GM23338 (cell line): ENCODE data around the gene CHRNA3. TPM values are rescaled to one million over a fixed set of nuclear protein-coding genes. Genes with fewer than 3 reads are reported as not detected.

Source experiments
- ATAC-seq: fragments of 200-7000 bp; cut with Tn5 transposase; 3 replicates; pipeline ENCODE4 v1.9.1; 2020
- DNase-seq: peaks from one replicate; pipeline ENCODE4 v3.0.0-alpha.2; 2015; ENCODE audit warnings: low spot score
- H2AFZ ChIP-seq: fragments of 200-600 bp; sonication (generic); 2 replicates; pipeline ENCODE4 v1.8.0; 2016; ENCODE audit warnings: antibody characterized with exemption, mild to moderate bottlenecking, moderate library complexity
- H3F3A ChIP-seq: fragments of 200-600 bp; sonication (generic); replicated peaks from 2 replicates; pipeline ENCODE4 v1.8.0; 2017; ENCODE audit warnings: antibody characterized with exemption, mixed run types, low read depth
- H3K27ac ChIP-seq: fragments of 200-600 bp; sonication (generic); 2 replicates; pipeline ENCODE4 v1.6.1; 2016; ENCODE audit warnings: low read depth
- H3K27me3 ChIP-seq: fragments of 200-600 bp; sonication (generic); 2 replicates; pipeline ENCODE4 v1.8.0; 2016; ENCODE audit warnings: mild to moderate bottlenecking, mixed run types, moderate library complexity; ENCODE audit not compliant: insufficient read depth
- H3K36me3 ChIP-seq: fragments of 200-600 bp; sonication (generic); 2 replicates; pipeline ENCODE4 v1.8.0; 2016; ENCODE audit warnings: mild to moderate bottlenecking; ENCODE audit not compliant: insufficient read depth
- H3K4me1 ChIP-seq: fragments of 200-600 bp; sonication (generic); 2 replicates; pipeline ENCODE4 v1.8.0; 2016; ENCODE audit warnings: mild to moderate bottlenecking, moderate library complexity; ENCODE audit not compliant: insufficient read depth
- H3K4me2 ChIP-seq: fragments of 200-600 bp; sonication (generic); 2 replicates; pipeline ENCODE4 v1.7.1; 2017; ENCODE audit warnings: mixed run types
- H3K4me3 ChIP-seq: fragments of 200-600 bp; sonication (generic); 2 replicates; pipeline ENCODE4 v1.6.1; 2016; ENCODE audit warnings: mixed run types
- H3K79me2 ChIP-seq: fragments of 200-600 bp; sonication (generic); replicated peaks from 2 replicates; pipeline ENCODE4 v1.8.0; 2017; ENCODE audit warnings: mild to moderate bottlenecking; ENCODE audit not compliant: insufficient read depth
- H3K9me2 ChIP-seq: fragments of 200-600 bp; sonication (generic); 2 replicates; pipeline ENCODE4 v1.8.0; 2017; ENCODE audit not compliant: insufficient read depth
- H4K20me1 ChIP-seq: fragments of 200-600 bp; sonication (generic); replicated peaks from 2 replicates; pipeline ENCODE4 v1.8.0; 2017; ENCODE audit warnings: mild to moderate bottlenecking; ENCODE audit not compliant: insufficient read depth
- H3K27ac Mint-ChIP-seq: 2 replicates; pipeline ENCODE4 v1.8.0; 2020; ENCODE audit warnings: inconsistent platforms, mild to moderate bottlenecking, moderate library complexity, mixed read lengths
- H3K27me3 Mint-ChIP-seq: 3 replicates; pipeline ENCODE4 v1.8.0; 2022; ENCODE audit warnings: low read depth, mild to moderate bottlenecking, moderate library complexity, mixed read lengths, inconsistent platforms; ENCODE audit not compliant: insufficient read depth, poor library complexity
- H3K36me3 Mint-ChIP-seq: 3 replicates; pipeline ENCODE4 v1.8.0; 2021; ENCODE audit warnings: low read depth, mild to moderate bottlenecking, inconsistent platforms, moderate library complexity, mixed read lengths
- H3K4me1 Mint-ChIP-seq: 3 replicates; pipeline ENCODE4 v1.8.0; 2020; ENCODE audit warnings: mild to moderate bottlenecking, inconsistent platforms, mixed read lengths
- H3K4me3 Mint-ChIP-seq: 3 replicates; pipeline ENCODE4 v1.8.0; 2021; ENCODE audit warnings: moderate library complexity, mild to moderate bottlenecking, inconsistent platforms, mixed read lengths
- H3K9me3 Mint-ChIP-seq: 3 replicates; pipeline ENCODE4 v1.8.0; 2020; ENCODE audit warnings: moderate library complexity, mild to moderate bottlenecking, inconsistent platforms, mixed read lengths
- CREB1 ChIP-seq: fragments of 250-450 bp; sonication (Bioruptor Pico); IDR thresholded peaks from 2 replicates; pipeline ENCODE4 v1.5.0; 2020; ENCODE audit warnings: low read depth, mild to moderate bottlenecking, moderate library complexity
- EZH2phosphoT487 ChIP-seq: fragments of 200-600 bp; sonication (generic); IDR thresholded peaks from one replicate; pipeline ENCODE4 v1.8.1; 2018; ENCODE audit warnings: antibody characterized with exemption; ENCODE audit not compliant: unreplicated experiment
- JUNB ChIP-seq: IDR thresholded peaks from one replicate; pipeline ENCODE4 v1.6.1; 2016; ENCODE audit warnings: antibody characterized with exemption; ENCODE audit not compliant: unreplicated experiment
- STAT1 ChIP-seq: IDR thresholded peaks from one replicate; pipeline ENCODE4 v1.6.1; 2016; ENCODE audit warnings: antibody characterized with exemption; ENCODE audit not compliant: unreplicated experiment
- ZNF114 ChIP-seq: fragments of 250-450 bp; sonication (Bioruptor Pico); IDR thresholded peaks from 2 replicates; pipeline ENCODE4 v1.5.0; 2020; ENCODE audit warnings: mild to moderate bottlenecking, moderate library complexity
- ZNF331 ChIP-seq: fragments of 250-450 bp; sonication (Bioruptor Pico); IDR thresholded peaks from 2 replicates; pipeline ENCODE4 v1.5.0; 2020; ENCODE audit warnings: low read depth, mild to moderate bottlenecking, moderate library complexity
- polyA plus RNA-seq: library from polyadenylated mRNA; unstranded; fragments of >200 nt; fragmentation: Nextera tagmentation; extraction: Ambion mirVana; gene quantifications from 2 replicates; pipeline ENCODE4 v1.2.1, GENCODE V29; 2016
- total RNA-seq: library from RNA; depleted of rRNA; stranded (reverse); fragments of >200 nt; shearing (Covaris generic); gene quantifications from 2 replicates; pipeline ENCODE4 v1.2.3, GENCODE V29; 2014
- TF ChIP-seq, protein P1 (sequence below): IDR thresholded peaks from 2 replicates; pipeline ENCODE4 v1.6.1; 2016; ENCODE audit warnings: antibody characterized with exemption
- TF ChIP-seq, protein P2 (sequence below): IDR thresholded peaks from one replicate; pipeline ENCODE4 v1.6.1; 2018; ENCODE audit warnings: antibody characterized with exemption; ENCODE audit not compliant: unreplicated experiment
- TF ChIP-seq, protein P3 (sequence below), 2 experiments: fragments of 200-600 bp in 1 of 2; sonication (generic) in 1 of 2; conservative IDR thresholded peaks; 2 replicates each; pipeline versions ENCODE4 v1.5.1 to v1.6.1; 2016 to 2017; ENCODE audit warnings: antibody characterized with exemption in 2 of 2, low read depth in 2 of 2, mild to moderate bottlenecking in 2 of 2, moderate library complexity in 1 of 2
- TF ChIP-seq, protein P4 (sequence below): fragments of 250-450 bp; sonication (Bioruptor Pico); IDR thresholded peaks from 2 replicates; pipeline ENCODE4 v1.5.0; 2020; ENCODE audit warnings: mild to moderate bottlenecking, moderate library complexity

The CHRNA3 gene
- total and polyA plus RNA-seq, 2 experiments from 2014 or later: 2.9 to 3.5 TPM

DNA sequence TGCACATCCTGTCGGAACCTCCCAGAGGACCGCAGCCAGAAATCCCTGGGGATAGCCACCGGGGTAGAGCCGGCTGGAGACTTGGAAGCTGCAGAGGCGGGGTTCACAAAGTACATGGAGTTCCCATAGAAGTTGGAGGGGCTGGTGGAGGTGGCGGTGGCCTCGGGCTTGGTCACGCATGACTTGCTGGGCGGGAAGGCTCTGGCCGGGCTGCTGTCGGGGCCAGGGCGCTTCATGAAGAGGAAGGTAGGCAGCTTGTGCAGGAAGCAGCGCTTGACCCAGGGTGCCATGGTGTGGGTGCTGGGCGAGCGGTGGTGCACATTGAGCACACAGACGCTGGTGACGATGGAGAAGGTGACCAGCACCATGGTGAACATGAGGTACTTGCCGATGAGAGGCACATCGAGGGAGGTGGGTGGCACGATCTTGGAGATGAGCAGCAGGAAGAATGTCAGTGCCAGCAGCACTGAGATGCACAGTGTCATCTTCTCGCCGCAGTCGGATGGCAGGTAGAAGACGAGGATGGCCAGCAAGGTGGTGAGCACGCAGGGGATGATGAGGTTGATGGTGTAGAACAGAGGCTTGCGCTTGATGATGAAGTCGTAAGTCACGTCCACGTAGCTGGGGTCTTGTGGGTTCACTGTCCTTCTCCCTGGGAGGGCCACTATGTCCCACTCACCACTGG lies 8.4 kb upstream of the CHRNA3 start (continued):
- TF ChIP-seq EZH2phosphoT487 (no peak), STAT1 (no peak), JUNB (no peak), ZNF331 (CRISPR knock-in tag) (no peak)
- TF ChIP-seq, protein P1, sequence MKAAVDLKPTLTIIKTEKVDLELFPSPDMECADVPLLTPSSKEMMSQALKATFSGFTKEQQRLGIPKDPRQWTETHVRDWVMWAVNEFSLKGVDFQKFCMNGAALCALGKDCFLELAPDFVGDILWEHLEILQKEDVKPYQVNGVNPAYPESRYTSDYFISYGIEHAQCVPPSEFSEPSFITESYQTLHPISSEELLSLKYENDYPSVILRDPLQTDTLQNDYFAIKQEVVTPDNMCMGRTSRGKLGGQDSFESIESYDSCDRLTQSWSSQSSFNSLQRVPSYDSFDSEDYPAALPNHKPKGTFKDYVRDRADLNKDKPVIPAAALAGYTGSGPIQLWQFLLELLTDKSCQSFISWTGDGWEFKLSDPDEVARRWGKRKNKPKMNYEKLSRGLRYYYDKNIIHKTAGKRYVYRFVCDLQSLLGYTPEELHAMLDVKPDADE: no peak
- TF ChIP-seq, protein P2, sequence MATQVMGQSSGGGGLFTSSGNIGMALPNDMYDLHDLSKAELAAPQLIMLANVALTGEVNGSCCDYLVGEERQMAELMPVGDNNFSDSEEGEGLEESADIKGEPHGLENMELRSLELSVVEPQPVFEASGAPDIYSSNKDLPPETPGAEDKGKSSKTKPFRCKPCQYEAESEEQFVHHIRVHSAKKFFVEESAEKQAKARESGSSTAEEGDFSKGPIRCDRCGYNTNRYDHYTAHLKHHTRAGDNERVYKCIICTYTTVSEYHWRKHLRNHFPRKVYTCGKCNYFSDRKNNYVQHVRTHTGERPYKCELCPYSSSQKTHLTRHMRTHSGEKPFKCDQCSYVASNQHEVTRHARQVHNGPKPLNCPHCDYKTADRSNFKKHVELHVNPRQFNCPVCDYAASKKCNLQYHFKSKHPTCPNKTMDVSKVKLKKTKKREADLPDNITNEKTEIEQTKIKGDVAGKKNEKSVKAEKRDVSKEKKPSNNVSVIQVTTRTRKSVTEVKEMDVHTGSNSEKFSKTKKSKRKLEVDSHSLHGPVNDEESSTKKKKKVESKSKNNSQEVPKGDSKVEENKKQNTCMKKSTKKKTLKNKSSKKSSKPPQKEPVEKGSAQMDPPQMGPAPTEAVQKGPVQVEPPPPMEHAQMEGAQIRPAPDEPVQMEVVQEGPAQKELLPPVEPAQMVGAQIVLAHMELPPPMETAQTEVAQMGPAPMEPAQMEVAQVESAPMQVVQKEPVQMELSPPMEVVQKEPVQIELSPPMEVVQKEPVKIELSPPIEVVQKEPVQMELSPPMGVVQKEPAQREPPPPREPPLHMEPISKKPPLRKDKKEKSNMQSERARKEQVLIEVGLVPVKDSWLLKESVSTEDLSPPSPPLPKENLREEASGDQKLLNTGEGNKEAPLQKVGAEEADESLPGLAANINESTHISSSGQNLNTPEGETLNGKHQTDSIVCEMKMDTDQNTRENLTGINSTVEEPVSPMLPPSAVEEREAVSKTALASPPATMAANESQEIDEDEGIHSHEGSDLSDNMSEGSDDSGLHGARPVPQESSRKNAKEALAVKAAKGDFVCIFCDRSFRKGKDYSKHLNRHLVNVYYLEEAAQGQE: no peak
- TF ChIP-seq, protein P3, sequence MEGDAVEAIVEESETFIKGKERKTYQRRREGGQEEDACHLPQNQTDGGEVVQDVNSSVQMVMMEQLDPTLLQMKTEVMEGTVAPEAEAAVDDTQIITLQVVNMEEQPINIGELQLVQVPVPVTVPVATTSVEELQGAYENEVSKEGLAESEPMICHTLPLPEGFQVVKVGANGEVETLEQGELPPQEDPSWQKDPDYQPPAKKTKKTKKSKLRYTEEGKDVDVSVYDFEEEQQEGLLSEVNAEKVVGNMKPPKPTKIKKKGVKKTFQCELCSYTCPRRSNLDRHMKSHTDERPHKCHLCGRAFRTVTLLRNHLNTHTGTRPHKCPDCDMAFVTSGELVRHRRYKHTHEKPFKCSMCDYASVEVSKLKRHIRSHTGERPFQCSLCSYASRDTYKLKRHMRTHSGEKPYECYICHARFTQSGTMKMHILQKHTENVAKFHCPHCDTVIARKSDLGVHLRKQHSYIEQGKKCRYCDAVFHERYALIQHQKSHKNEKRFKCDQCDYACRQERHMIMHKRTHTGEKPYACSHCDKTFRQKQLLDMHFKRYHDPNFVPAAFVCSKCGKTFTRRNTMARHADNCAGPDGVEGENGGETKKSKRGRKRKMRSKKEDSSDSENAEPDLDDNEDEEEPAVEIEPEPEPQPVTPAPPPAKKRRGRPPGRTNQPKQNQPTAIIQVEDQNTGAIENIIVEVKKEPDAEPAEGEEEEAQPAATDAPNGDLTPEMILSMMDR (conservative IDR thresholded peaks at IDR 0.05; ENCODE audit: low read depth in 2 of 2): no peak

DNA sequence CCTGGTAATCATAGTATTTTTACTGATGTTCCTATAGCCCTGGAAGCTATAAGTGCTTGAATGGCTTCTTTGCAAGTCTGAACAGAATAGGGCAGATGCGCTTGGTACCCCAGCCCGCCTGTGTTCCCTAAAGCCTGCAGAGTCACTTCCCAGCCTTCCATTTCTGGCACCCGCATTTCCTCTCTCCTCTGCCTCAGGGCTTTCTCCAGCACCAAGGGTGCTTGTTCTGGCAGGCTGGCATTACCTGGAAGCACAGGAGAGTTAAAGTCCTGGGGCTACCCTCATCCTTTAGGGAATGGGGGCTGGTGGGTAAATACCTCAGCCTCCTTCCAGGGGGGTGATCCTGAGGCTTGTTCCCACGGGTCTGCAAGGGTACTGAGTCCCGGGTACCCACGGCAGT lies 7.4 kb upstream of the CHRNA3 start:
- H3K27ac Mint-ChIP-seq: no peak overlapping the region
- H3K36me3 ChIP-seq: no peaks in the 10 kb centered on the region
- no peak overlapping the region for H3K4me3 ChIP-seq
- H3K4me3 Mint-ChIP-seq: no peak overlapping the region
- H3K79me2 ChIP-seq: no peaks in the 10 kb centered on the region
- no peak for DNase-seq
- H3K9me2 ChIP-seq: no peaks in the 10 kb centered on the region
- no peaks in the 10 kb centered on the region; the same call in 1 of the 2 replicates for H3K27me3 ChIP-seq
- no peaks in the 10 kb centered on the region for H3K27me3 Mint-ChIP-seq
- H3K36me3 Mint-ChIP-seq: peaks cover under 1% of the 10 kb centered on the region; the same call in 2 of the 3 replicates
- H3K4me2 ChIP-seq: no peak overlapping the region
- H3K4me1 ChIP-seq: no peaks in the 10 kb centered on the region
- no peaks in the 10 kb centered on the region; the same call in 2 of the 3 replicates for H3K9me3 Mint-ChIP-seq
- ATAC-seq: no peak
- no peak overlapping the region for H3K27ac ChIP-seq
- H4K20me1 ChIP-seq: no peaks in the 10 kb centered on the region
- H3K4me1 Mint-ChIP-seq: no peaks in the 10 kb centered on the region; the same call in 2 of the 3 replicates
- H2AFZ ChIP-seq: no peak overlapping the region
- H3F3A ChIP-seq: no peaks in the 10 kb centered on the region
- TF ChIP-seq CREB1 (CRISPR knock-in tag) (no peak), ZNF114 (no peak), EZH2phosphoT487 (no peak), STAT1 (no peak)
- TF ChIP-seq, protein P1: no peak
- TF ChIP-seq, protein P4, sequence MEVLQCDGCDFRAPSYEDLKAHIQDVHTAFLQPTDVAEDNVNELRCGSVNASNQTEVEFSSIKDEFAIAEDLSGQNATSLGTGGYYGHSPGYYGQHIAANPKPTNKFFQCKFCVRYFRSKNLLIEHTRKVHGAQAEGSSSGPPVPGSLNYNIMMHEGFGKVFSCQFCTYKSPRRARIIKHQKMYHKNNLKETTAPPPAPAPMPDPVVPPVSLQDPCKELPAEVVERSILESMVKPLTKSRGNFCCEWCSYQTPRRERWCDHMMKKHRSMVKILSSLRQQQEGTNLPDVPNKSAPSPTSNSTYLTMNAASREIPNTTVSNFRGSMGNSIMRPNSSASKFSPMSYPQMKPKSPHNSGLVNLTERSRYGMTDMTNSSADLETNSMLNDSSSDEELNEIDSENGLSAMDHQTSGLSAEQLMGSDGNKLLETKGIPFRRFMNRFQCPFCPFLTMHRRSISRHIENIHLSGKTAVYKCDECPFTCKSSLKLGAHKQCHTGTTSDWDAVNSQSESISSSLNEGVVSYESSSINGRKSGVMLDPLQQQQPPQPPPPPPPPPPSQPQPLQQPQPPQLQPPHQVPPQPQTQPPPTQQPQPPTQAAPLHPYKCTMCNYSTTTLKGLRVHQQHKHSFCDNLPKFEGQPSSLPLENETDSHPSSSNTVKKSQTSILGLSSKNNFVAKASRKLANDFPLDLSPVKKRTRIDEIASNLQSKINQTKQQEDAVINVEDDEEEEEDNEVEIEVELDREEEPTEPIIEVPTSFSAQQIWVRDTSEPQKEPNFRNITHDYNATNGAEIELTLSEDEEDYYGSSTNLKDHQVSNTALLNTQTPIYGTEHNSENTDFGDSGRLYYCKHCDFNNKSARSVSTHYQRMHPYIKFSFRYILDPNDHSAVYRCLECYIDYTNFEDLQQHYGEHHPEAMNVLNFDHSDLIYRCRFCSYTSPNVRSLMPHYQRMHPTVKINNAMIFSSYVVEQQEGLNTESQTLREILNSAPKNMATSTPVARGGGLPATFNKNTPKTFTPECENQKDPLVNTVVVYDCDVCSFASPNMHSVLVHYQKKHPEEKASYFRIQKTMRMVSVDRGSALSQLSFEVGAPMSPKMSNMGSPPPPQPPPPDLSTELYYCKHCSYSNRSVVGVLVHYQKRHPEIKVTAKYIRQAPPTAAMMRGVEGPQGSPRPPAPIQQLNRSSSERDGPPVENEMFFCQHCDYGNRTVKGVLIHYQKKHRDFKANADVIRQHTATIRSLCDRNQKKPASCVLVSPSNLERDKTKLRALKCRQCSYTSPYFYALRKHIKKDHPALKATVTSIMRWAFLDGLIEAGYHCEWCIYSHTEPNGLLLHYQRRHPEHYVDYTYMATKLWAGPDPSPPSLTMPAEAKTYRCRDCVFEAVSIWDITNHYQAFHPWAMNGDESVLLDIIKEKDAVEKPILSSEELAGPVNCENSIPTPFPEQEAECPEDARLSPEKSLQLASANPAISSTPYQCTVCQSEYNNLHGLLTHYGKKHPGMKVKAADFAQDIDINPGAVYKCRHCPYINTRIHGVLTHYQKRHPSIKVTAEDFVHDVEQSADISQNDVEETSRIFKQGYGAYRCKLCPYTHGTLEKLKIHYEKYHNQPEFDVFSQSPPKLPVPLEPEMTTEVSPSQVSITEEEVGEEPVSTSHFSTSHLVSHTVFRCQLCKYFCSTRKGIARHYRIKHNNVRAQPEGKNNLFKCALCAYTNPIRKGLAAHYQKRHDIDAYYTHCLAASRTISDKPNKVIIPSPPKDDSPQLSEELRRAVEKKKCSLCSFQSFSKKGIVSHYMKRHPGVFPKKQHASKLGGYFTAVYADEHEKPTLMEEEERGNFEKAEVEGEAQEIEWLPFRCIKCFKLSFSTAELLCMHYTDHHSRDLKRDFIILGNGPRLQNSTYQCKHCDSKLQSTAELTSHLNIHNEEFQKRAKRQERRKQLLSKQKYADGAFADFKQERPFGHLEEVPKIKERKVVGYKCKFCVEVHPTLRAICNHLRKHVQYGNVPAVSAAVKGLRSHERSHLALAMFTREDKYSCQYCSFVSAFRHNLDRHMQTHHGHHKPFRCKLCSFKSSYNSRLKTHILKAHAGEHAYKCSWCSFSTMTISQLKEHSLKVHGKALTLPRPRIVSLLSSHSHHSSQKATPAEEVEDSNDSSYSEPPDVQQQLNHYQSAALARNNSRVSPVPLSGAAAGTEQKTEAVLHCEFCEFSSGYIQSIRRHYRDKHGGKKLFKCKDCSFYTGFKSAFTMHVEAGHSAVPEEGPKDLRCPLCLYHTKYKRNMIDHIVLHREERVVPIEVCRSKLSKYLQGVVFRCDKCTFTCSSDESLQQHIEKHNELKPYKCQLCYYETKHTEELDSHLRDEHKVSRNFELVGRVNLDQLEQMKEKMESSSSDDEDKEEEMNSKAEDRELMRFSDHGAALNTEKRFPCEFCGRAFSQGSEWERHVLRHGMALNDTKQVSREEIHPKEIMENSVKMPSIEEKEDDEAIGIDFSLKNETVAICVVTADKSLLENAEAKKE (CRISPR knock-in tag): no peak
